Measurements from ENCODE around the gene KRT77.

KRT77 gene

DNA sequence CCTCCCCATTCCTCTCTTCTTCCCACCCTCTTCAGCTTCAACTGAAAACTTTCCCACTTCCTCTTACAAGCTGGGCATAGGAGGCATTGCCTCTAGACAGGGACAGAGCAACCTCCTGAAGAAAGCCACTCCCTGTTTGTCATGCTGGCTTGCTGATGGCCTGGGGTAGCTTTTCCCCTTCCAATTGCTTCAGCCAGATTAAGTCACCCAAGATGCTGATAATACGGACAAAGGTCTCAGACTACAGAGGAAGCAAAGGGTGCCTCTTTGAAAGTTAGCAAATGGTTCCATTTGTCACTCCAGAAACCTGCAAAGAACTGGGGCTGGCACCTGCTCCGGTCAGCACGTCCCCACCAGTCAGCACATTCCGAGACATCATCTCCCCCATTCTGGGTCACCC is 57.3 kb downstream of the KRT77 start:
- H3K4me3 ChIP-seq (ENCODE audit: control insufficient read depth, low read depth, low read length) = no peak overlapping the region
- TF ChIP-seq, protein P1, sequence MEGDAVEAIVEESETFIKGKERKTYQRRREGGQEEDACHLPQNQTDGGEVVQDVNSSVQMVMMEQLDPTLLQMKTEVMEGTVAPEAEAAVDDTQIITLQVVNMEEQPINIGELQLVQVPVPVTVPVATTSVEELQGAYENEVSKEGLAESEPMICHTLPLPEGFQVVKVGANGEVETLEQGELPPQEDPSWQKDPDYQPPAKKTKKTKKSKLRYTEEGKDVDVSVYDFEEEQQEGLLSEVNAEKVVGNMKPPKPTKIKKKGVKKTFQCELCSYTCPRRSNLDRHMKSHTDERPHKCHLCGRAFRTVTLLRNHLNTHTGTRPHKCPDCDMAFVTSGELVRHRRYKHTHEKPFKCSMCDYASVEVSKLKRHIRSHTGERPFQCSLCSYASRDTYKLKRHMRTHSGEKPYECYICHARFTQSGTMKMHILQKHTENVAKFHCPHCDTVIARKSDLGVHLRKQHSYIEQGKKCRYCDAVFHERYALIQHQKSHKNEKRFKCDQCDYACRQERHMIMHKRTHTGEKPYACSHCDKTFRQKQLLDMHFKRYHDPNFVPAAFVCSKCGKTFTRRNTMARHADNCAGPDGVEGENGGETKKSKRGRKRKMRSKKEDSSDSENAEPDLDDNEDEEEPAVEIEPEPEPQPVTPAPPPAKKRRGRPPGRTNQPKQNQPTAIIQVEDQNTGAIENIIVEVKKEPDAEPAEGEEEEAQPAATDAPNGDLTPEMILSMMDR (conservative IDR thresholded peaks at IDR 0.05; ENCODE audit: control insufficient read depth, insufficient read depth, low read depth, low read length) = no peak
- DNase-seq (ENCODE audit: low read depth) = no peak

DNA sequence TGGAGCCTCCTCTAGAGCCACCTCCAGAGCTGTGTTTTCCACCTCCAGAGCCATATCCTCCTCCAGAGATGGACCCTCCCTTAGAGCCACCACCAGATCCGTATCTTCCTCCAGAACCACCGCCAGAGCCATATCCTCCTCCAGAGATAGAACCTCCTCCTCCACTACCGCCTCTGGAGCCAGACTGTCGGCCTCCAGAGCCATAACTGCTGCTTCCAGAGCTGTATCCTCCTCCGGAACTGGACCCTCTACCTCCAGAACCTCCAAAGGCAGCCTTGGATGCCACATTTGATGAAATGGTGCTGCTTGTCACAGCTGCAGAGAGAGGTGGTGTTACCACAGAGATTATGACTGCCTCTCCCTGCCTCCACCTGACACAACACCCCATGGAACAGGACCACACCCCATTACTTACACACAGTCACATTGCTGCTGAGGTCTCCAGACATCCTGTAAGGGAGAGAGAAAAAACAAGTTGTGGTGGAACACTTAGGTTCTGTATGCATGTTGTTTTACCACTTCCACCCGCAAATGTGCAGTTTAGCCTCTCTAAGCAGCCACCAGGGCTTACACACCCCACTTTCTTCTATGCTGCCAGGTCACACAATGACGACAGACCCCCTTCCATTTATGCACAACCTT is 58.1 kb downstream of the KRT77 start:
- no peak for DNase-seq (ENCODE audit: low read depth)
- TF ChIP-seq, protein P1 (conservative IDR thresholded peaks at IDR 0.05; ENCODE audit: control insufficient read depth, insufficient read depth, low read depth, low read length) = no peak
- no peak overlapping the region for H3K4me3 ChIP-seq (ENCODE audit: control insufficient read depth, low read depth, low read length)

DNA sequence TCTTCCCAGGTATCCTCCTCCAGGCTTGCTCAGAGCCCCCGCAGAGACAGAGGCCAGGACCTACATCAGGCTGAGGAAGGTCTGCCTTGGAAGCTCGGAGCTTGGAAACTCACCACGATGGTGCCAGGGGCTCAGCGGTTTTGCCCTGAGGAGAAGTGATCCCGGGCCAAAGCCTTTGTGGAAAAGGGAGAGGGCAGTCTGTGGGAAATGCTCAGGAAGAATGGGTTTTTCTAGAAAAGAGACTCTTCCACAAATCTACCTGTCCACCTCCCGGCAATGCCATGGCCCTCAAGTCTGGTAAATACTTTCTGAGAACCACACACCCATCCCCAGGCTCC is 59.3 kb downstream of the KRT77 start:
- TF ChIP-seq, protein P1 (conservative IDR thresholded peaks at IDR 0.05; ENCODE audit: control insufficient read depth, insufficient read depth, low read depth, low read length) = no peak
- no peak for DNase-seq (ENCODE audit: low read depth)
- H3K4me3 ChIP-seq (ENCODE audit: control insufficient read depth, low read depth, low read length) = no peak overlapping the region

DNA sequence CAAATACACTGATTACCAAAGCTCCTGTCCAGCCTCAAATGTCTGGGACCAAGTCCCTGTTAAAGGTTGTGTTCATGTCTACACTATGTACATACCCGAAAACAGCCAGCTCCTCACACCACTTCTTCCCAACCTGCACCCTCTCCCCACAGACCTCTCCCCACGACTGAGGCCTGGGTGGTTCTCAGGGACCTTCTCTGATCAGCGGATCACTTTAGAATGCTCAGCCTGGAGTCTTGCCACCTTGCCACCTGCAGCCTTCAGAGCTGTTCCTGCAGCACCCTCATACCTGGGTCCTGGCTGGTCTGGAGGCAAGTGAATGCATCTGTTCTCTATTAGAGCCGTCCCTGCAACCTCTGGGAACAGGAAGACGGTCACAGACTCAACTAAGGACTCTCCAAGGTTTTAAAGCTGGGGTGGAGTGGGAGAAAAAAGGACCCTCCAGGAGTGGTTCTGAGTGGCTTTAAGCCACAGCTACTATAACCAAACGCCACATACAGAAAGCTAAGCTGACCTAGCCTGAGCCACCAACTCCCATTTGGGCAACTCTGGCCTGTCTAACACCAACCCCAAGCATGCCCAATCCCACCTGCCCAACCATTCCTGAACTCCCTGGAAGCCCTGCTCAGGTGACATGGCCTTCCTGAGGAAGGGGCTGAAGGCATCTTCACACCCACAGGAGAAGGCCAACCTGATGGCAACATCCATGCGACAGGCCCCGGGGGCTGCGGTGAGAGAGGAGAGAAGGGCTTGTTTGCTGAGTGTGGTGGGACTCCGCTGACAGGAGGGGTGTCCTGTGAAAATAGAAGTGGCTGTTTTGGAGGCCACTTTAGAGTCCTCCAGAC is 59.9 kb downstream of the KRT77 start:
- TF ChIP-seq, protein P1 (conservative IDR thresholded peaks at IDR 0.05; ENCODE audit: control insufficient read depth, insufficient read depth, low read depth, low read length) = no peak
- no peak for DNase-seq (ENCODE audit: low read depth)
- no peak overlapping the region for H3K4me3 ChIP-seq (ENCODE audit: control insufficient read depth, low read depth, low read length)

DNA sequence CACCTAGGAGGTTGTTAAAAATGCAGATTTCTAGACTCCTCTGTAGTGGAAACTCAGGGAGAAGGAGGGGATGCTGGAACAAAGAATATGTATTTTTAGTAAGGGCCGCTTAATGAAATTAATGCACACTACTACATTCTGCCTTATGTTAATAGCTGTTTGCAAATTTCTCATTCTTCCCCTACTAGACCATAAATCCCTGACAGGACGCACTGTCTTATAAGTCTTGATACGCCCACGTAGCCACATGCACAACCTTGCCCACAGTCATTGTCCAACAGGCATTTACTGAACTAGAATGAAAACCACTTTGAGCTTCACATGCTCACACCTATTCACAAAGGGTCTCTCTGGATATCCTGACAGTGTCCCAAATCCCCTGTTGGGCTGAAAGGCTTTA is 61.9 kb downstream of the KRT77 start:
- no peak for DNase-seq (ENCODE audit: low read depth)
- TF ChIP-seq, protein P1 (conservative IDR thresholded peaks at IDR 0.05; ENCODE audit: control insufficient read depth, insufficient read depth, low read depth, low read length) = no peak

More for the DNA sequence above, 61.9 kb downstream of the KRT77 start:
- H3K4me3 ChIP-seq (ENCODE audit: control insufficient read depth, low read depth, low read length) = no peak overlapping the region

Measured in fibroblast of mammary gland (primary cell).